ENCODE measurements around the gene SYT5.

GRCh38 chr19:55145232-55145631 lies 34.9 kb downstream of the SYT5 start:
- TF ChIP-seq CTCF (IDR thresholded peaks at IDR 0.05; ENCODE audit: poor library complexity) (no peak), EZH2 (IDR thresholded peaks at IDR 0.05; ENCODE audit: borderline replicate concordance) (no peak), EZH2phosphoT487 (IDR thresholded peaks at IDR 0.05; ENCODE audit: low read depth, severe bottlenecking, unreplicated experiment) (no peak)

Measured in hepatocyte (in vitro differentiated cells).